A673 (cell line): ENCODE data around the gene CLDND2. TPM values are rescaled to one million over a fixed set of nuclear protein-coding genes. Genes with fewer than 3 reads are reported as not detected.

Experiments used
- BruUV-seq: library from RNA; stranded (reverse); fragments of 400-500 nt; replicated peaks from 2 replicates; lab custom pipeline; 2021; lab: Mats Ljungman, UMichigan
- CTCF ChIA-PET: fragments of 300-600 bp; sonication (Branson Sonifier 250); formaldehyde crosslinking; loops from one replicate; lab custom pipeline; 2022; ENCODE audit warnings: antibody characterized with exemption; lab: Charles Lee
- POLR2A ChIA-PET: fragments of 300-600 bp; sonication (Branson Sonifier 250); formaldehyde crosslinking; loops from one replicate; lab custom pipeline; 2022; ENCODE audit warnings: antibody characterized with exemption; ENCODE audit not compliant: low non-redundant PET; lab: Charles Lee
- DNase-seq: peaks from one replicate; pipeline ENCODE4 v3.0.0-alpha.2; 2015; ENCODE audit warnings: low spot score
- H3K27ac ChIP-seq: fragments of 200-600 bp; sonication (generic); 2 replicates; pipeline ENCODE4 v1.5.1; 2016; ENCODE audit warnings: mixed run types, low read depth, mild to moderate bottlenecking, mixed read lengths, antibody characterized with exemption, low read length; ENCODE audit not compliant: poor library complexity, severe bottlenecking
- H3K27me3 ChIP-seq: fragments of 200-600 bp; sonication (generic); replicated peaks from 2 replicates; pipeline ENCODE4 v1.6.1; 2017; ENCODE audit warnings: mixed run types, low read depth, mild to moderate bottlenecking, mixed read lengths, antibody characterized with exemption, low read length; ENCODE audit not compliant: insufficient read depth, poor library complexity
- H3K36me3 ChIP-seq: fragments of 200-600 bp; sonication (generic); 2 replicates; pipeline ENCODE4 v1.6.1; 2016; ENCODE audit warnings: mixed run types, mild to moderate bottlenecking, mixed read lengths, antibody characterized with exemption, low read length; ENCODE audit not compliant: insufficient read depth, poor library complexity, severe bottlenecking
- H3K4me1 ChIP-seq: fragments of 200-600 bp; sonication (generic); 2 replicates; pipeline ENCODE4 v1.6.1; 2017; ENCODE audit warnings: mixed run types, mild to moderate bottlenecking, mixed read lengths, antibody characterized with exemption, low read length; ENCODE audit not compliant: insufficient read depth, poor library complexity, severe bottlenecking
- H3K4me3 ChIP-seq: fragments of 200-600 bp; sonication (generic); 2 replicates; pipeline ENCODE4 v1.5.1; 2016; ENCODE audit warnings: low read depth, mixed run types, mild to moderate bottlenecking, mixed read lengths, low read length; ENCODE audit not compliant: poor library complexity, severe bottlenecking
- H3K9me3 ChIP-seq: fragments of 200-600 bp; sonication (generic); 2 replicates; pipeline ENCODE4 v1.6.1; 2016; ENCODE audit warnings: mixed run types, low read depth, mild to moderate bottlenecking, mixed read lengths, antibody characterized with exemption, low read length; ENCODE audit not compliant: poor library complexity, severe bottlenecking
- CTCF ChIP-seq: fragments of 300-800, 200-600 bp; sonication (generic); conservative IDR thresholded peaks from 2 replicates; pipeline ENCODE4 v1.5.1; 2017; ENCODE audit warnings: low read depth, mild to moderate bottlenecking, antibody characterized with exemption, low read length, moderate library complexity, mixed read lengths
- EZH2 ChIP-seq: fragments of 200-600 bp; sonication (generic); IDR thresholded peaks from 2 replicates; pipeline ENCODE4 v1.6.1; 2017; ENCODE audit warnings: borderline replicate concordance, low read depth, mild to moderate bottlenecking, mixed read lengths, antibody characterized with exemption, low read length; ENCODE audit not compliant: poor library complexity, severe bottlenecking
- intact Hi-C: fragments of 100-400 bp; cut with micrococcal nuclease; formaldehyde crosslinking; loops from one replicate; pipeline ENCODE4 v1.10.0; 2022; ENCODE audit not compliant: unreplicated experiment
- total RNA-seq: library from RNA; stranded (reverse); gene quantifications from 2 replicates; pipeline ENCODE4 v1.2.3, GENCODE V29; 2021

The CLDND2 gene
- total RNA-seq, 1 experiment from 2014 or later = not detected

- no peak for TF ChIP-seq EZH2
- TF ChIP-seq CTCF = peak; percentile 51
- Histone ChIP-seq H3K27me3 (peaks cover 8% of the 10 kb centered on the region), H3K4me3 (peak overlapping the region; percentile 17), H3K9me3 (no peaks in the 10 kb centered on the region), H3K4me1 (no peaks in the 10 kb centered on the region), H3K36me3 (no peaks in the 10 kb centered on the region), H3K27ac (no peak overlapping the region)
- POLR2A ChIA-PET = no interaction called here
- CTCF ChIA-PET = interaction anchor here (1.4 kb wide), 1 partner anchor 12 kb away, joined by 3 read pairs; no protein-coding TSS in a partner anchor
- no TSS peak for BruUV-seq
- intact Hi-C loops = no loop called here
- peak; percentile 70 for DNase-seq
These were observed 41.5 kb downstream of the CLDND2 start for GRCh38 chr19:51327066-51328001.

- no peak overlapping the region for H3K27ac ChIP-seq
- CTCF ChIA-PET = no interaction called here
These were observed 42.4 kb downstream of the CLDND2 start for GRCh38 chr19:51326216-51327065.

More at GRCh38 chr19:51326216-51327065, 42.4 kb downstream of the CLDND2 start:
- H3K36me3 ChIP-seq = no peaks in the 10 kb centered on the region
- H3K9me3 ChIP-seq = no peaks in the 10 kb centered on the region
- POLR2A ChIA-PET = no interaction called here
- H3K27me3 ChIP-seq = peaks cover 8% of the 10 kb centered on the region
- no peaks in the 10 kb centered on the region for H3K4me1 ChIP-seq
- intact Hi-C loops = no loop called here
- no TSS peak for BruUV-seq
- no peak for TF ChIP-seq CTCF
- no peak for TF ChIP-seq EZH2
- H3K4me3 ChIP-seq = no peak overlapping the region
- no peak for DNase-seq
